SK-N-SH (cell line): ENCODE results near the gene OR2A14.

Source experiments
- CHD2 ChIP-seq: fragments of 150-350 bp; IDR thresholded peaks from 2 replicates; pipeline ENCODE4 v1.6.1; 2018; ENCODE audit warnings: low read length; ENCODE audit not compliant: partially characterized antibody
- FOXM1 ChIP-seq: IDR thresholded peaks from 2 replicates; pipeline ENCODE4 v1.4.0; 2012; ENCODE audit warnings: low read depth, mild to moderate bottlenecking
- GABPA ChIP-seq: IDR thresholded peaks from 2 replicates; pipeline ENCODE4 v1.4.0; 2012; ENCODE audit warnings: low read depth, mild to moderate bottlenecking
- MXI1 ChIP-seq: IDR thresholded peaks from 2 replicates; pipeline ENCODE4 v1.6.1; 2012; ENCODE audit warnings: mild to moderate bottlenecking, low read depth, low read length, improper control_type of control experiment
- NFIC ChIP-seq: IDR thresholded peaks from 2 replicates; pipeline ENCODE4 v1.4.0; 2012; ENCODE audit warnings: borderline replicate concordance
- POLR2AphosphoS5 ChIP-seq: IDR thresholded peaks from 2 replicates; pipeline ENCODE4 v1.6.1; 2012; ENCODE audit warnings: low read depth, low read length
- RCOR1 ChIP-seq: fragments of 150-350 bp; IDR thresholded peaks from 2 replicates; pipeline ENCODE4 v1.6.1; 2017; ENCODE audit warnings: antibody characterized with exemption, low read length
- RFX5 ChIP-seq: IDR thresholded peaks from 2 replicates; pipeline ENCODE4 v1.6.1; 2012; ENCODE audit warnings: mild to moderate bottlenecking, improper control_type of control experiment, low read length
- SIN3A ChIP-seq: IDR thresholded peaks from 2 replicates; pipeline ENCODE4 v1.6.1; 2012; ENCODE audit warnings: low read depth, mild to moderate bottlenecking, low read length, moderate library complexity, borderline replicate concordance
- TAF1 ChIP-seq: IDR thresholded peaks from 2 replicates; pipeline ENCODE4 v1.6.1; 2012; ENCODE audit warnings: low read depth, mild to moderate bottlenecking, low read length, moderate library complexity, borderline replicate concordance
- TEAD4 ChIP-seq: IDR thresholded peaks from 2 replicates; pipeline ENCODE4 v1.4.0; 2012; ENCODE audit warnings: mild to moderate bottlenecking, borderline replicate concordance; ENCODE audit not compliant: insufficient read depth
- YY1 ChIP-seq: IDR thresholded peaks from 2 replicates; pipeline ENCODE4 v1.4.0; 2012; ENCODE audit warnings: low read depth, mild to moderate bottlenecking
- TF ChIP-seq, protein P1 (sequence below): fragments of 200-600 bp; sonication (generic); IDR thresholded peaks from 2 replicates; pipeline ENCODE4 v1.6.1; 2017; ENCODE audit warnings: antibody characterized with exemption, mild to moderate bottlenecking, moderate library complexity
- TF ChIP-seq, protein P2 (sequence below): IDR thresholded peaks from 2 replicates; pipeline ENCODE4 v1.4.0; 2012; ENCODE audit warnings: low read depth

DNA sequence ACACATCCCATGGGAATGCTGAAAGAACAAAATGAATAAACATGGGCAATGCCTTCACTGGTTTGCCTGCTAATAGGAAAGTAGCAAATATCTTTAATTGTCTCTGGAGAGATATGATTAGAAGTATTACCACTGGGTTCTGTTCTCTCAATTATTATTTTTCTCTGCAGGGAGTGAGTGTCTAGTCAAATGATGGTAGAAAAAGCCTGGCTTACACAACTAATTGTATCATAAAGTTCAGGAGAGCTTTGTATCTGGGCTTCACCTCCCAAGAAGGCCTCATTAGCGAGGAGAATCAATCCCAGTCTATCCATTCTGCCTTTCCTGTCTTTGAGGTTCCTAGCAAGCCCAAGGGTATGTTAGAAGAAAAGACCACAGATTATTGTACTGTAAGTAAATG is at the start of gene OR2A14:
- TF ChIP-seq RFX5 (no peak), TAF1 (no peak), POLR2AphosphoS5 (no peak), MXI1 (no peak), FOXM1 (no peak), GABPA (no peak), SIN3A (no peak), RCOR1 (no peak), NFIC (no peak), TEAD4 (no peak), YY1 (no peak), CHD2 (no peak)
- TF ChIP-seq, protein P1, sequence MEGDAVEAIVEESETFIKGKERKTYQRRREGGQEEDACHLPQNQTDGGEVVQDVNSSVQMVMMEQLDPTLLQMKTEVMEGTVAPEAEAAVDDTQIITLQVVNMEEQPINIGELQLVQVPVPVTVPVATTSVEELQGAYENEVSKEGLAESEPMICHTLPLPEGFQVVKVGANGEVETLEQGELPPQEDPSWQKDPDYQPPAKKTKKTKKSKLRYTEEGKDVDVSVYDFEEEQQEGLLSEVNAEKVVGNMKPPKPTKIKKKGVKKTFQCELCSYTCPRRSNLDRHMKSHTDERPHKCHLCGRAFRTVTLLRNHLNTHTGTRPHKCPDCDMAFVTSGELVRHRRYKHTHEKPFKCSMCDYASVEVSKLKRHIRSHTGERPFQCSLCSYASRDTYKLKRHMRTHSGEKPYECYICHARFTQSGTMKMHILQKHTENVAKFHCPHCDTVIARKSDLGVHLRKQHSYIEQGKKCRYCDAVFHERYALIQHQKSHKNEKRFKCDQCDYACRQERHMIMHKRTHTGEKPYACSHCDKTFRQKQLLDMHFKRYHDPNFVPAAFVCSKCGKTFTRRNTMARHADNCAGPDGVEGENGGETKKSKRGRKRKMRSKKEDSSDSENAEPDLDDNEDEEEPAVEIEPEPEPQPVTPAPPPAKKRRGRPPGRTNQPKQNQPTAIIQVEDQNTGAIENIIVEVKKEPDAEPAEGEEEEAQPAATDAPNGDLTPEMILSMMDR: no peak
- TF ChIP-seq, protein P2, sequence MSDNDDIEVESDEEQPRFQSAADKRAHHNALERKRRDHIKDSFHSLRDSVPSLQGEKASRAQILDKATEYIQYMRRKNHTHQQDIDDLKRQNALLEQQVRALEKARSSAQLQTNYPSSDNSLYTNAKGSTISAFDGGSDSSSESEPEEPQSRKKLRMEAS: no peak
